GM21529 (cell line): ENCODE results near the gene P2RY13.

Experiments
- ATAC-seq: cut with Tn5 transposase; IDR thresholded peaks from one replicate; pipeline ENCODE4 v1.9.1; 2021; ENCODE audit not compliant: unreplicated experiment

The P2RY13 gene

GRCh38 chr3:151329363-151329762 is at the start of gene P2RY13:
TSS of gene P2RY13 (minus strand) at chr3:151329549. CDS start at chr3:151329528, 21 bp downstream.
- no peak for ATAC-seq

GRCh38 chr3:151377768-151378385 is 48.5 kb upstream of the P2RY13 start:
- peak; percentile 64 for ATAC-seq

GRCh38 chr3:151372063-151372820 is 42.9 kb upstream of the P2RY13 start:
- no peak for ATAC-seq

- no peak for ATAC-seq
Observed at GRCh38 chr3:151371526-151371925, 42.2 kb upstream of the P2RY13 start.

GRCh38 chr3:151367448-151367847 is 38.1 kb upstream of the P2RY13 start:
- ATAC-seq, result no peak

GRCh38 chr3:151366993-151367392 is 37.6 kb upstream of the P2RY13 start:
- ATAC-seq, result no peak

GRCh38 chr3:151362751-151363174 is 33.4 kb upstream of the P2RY13 start:
- ATAC-seq, result no peak

GRCh38 chr3:151357463-151357850 is 28.1 kb upstream of the P2RY13 start:
- no peak for ATAC-seq

GRCh38 chr3:151356794-151357462 is 27.6 kb upstream of the P2RY13 start:
- ATAC-seq, result no peak

- ATAC-seq, result peak; percentile 19
Observed at GRCh38 chr3:151351648-151352047, 22.3 kb upstream of the P2RY13 start.

GRCh38 chr3:151351219-151351618 is 21.9 kb upstream of the P2RY13 start:
- ATAC-seq, result peak; percentile 93

GRCh38 chr3:151350656-151351055 is 21.3 kb upstream of the P2RY13 start:
- ATAC-seq, result no peak

- ATAC-seq, result no peak
Observed at GRCh38 chr3:151347432-151347831, 18.1 kb upstream of the P2RY13 start.

GRCh38 chr3:151346292-151346691 is 16.9 kb upstream of the P2RY13 start:
- ATAC-seq, result no peak

GRCh38 chr3:151345859-151346258 is 16.5 kb upstream of the P2RY13 start:
- no peak for ATAC-seq

GRCh38 chr3:151331696-151332095 is 2.3 kb upstream of the P2RY13 start:
- no peak for ATAC-seq

- ATAC-seq, result no peak
Observed at GRCh38 chr3:151330899-151331298, 1.6 kb upstream of the P2RY13 start.

GRCh38 chr3:151330379-151330778 is 1.0 kb upstream of the P2RY13 start:
- no peak for ATAC-seq

- ATAC-seq, result no peak
Observed at GRCh38 chr3:151328298-151328995, 902 bp downstream of the P2RY13 start.

GRCh38 chr3:151327571-151328198 is 1.7 kb downstream of the P2RY13 start:
- peak; percentile 56 for ATAC-seq

- ATAC-seq, result no peak
Observed at GRCh38 chr3:151322511-151322910, 6.8 kb downstream of the P2RY13 start.
